ENCODE results near the gene MAP1LC3B2. TPM values are rescaled to one million over a fixed set of nuclear protein-coding genes. Genes with fewer than 3 reads are reported as not detected.

MAP1LC3B2 gene
- polyA plus RNA-seq, 1 of the 3 experiments (the other 2 are of a cell fraction) = 0.76 TPM

GRCh38 chr12:116513944-116514343 is 45.2 kb upstream of the MAP1LC3B2 start:
- Histone ChIP-seq H2AFZ (ENCODE audit: low read depth) (no peak overlapping the region), H4K20me1 (ENCODE audit: insufficient read depth) (no peaks in the 10 kb centered on the region), H3K9me3 (no peaks in the 10 kb centered on the region), H3K9ac (no peak overlapping the region), H3F3A (replicated peaks; ENCODE audit: insufficient read depth) (no peaks in the 10 kb centered on the region), H3K27me3 (ENCODE audit: insufficient read depth) (no peaks in the 10 kb centered on the region), H3K9me2 (no peaks in the 10 kb centered on the region), H3K79me2 (ENCODE audit: insufficient read depth) (no peaks in the 10 kb centered on the region), H3K4me1 (ENCODE audit: control insufficient read depth in 1 of 2, insufficient read depth in 2 of 2, low read depth in 1 of 2, low read length in 1 of 2) (no peaks in the 10 kb centered on the region), H3K27ac (ENCODE audit: low read depth in 2 of 2, low read length in 1 of 2) (no peak overlapping the region), H3K4me2 (no peak overlapping the region), H3K4me3 (ENCODE audit: low read depth in 2 of 2, low read length in 1 of 2) (no peak overlapping the region), H3K36me3 (replicated peaks in 1 of 2; ENCODE audit: control insufficient read depth in 1 of 2, insufficient read depth in 2 of 2, low read length in 1 of 2) (no peaks in the 10 kb centered on the region)
- 82% methylated on average over 8 of the region's 8 CpGs for WGBS (ENCODE audit: low lambda C conversion rate)
- DNase-seq = no peak
- TF ChIP-seq NRF1 (IDR thresholded peaks at IDR 0.05; ENCODE audit: low read depth, low read length) (no peak), POLR2AphosphoS5 (IDR thresholded peaks at IDR 0.05; ENCODE audit: low read depth, low read length) (no peak), IRF3 (IDR thresholded peaks at IDR 0.05; ENCODE audit: low read depth, low read length) (no peak), TAF1 (IDR thresholded peaks at IDR 0.05; ENCODE audit: borderline replicate concordance, low read depth, low read length) (no peak), FOSL2 (IDR thresholded peaks at IDR 0.05; ENCODE audit: borderline replicate concordance, low read depth) (no peak), FOXJ3 (CRISPR knock-in tag; IDR thresholded peaks at IDR 0.05) (no peak), GABPA (IDR thresholded peaks at IDR 0.05; ENCODE audit: low read depth) (no peak), EZH2phosphoT487 (IDR thresholded peaks at IDR 0.05; ENCODE audit: borderline replicate concordance, low read depth) (no peak), NFIC (IDR thresholded peaks at IDR 0.05; ENCODE audit: borderline replicate concordance) (no peak), RCOR1 (IDR thresholded peaks at IDR 0.05; ENCODE audit: low read length) (no peak)
- ChIA-PET POLR2A (no interaction called here), CTCF (no interaction called here)

- H3K4me1 ChIP-seq (ENCODE audit: control insufficient read depth in 1 of 2, insufficient read depth in 2 of 2, low read depth in 1 of 2, low read length in 1 of 2) = peaks cover under 1 to 1% of the 10 kb centered on the region in 2 experiments; a peak in 2 of 4 replicates
- H3K36me3 ChIP-seq (replicated peaks in 1 of 2; ENCODE audit: control insufficient read depth in 1 of 2, insufficient read depth in 2 of 2, low read length in 1 of 2) = no peaks in the 10 kb centered on the region
- H3K27me3 ChIP-seq (ENCODE audit: insufficient read depth) = no peaks in the 10 kb centered on the region
- DNase-seq = no peak
- TF ChIP-seq JUND (IDR thresholded peaks at IDR 0.05) (no peak), MEF2A (IDR thresholded peaks at IDR 0.05; ENCODE audit: borderline replicate concordance, low read depth) (no peak), YY1 (IDR thresholded peaks at IDR 0.05; ENCODE audit: low read depth) (no peak)
- no peak overlapping the region for H3K4me2 ChIP-seq
- no peaks in the 10 kb centered on the region for H3K9me3 ChIP-seq
- H3F3A ChIP-seq (replicated peaks; ENCODE audit: insufficient read depth) = peaks cover 1% of the 10 kb centered on the region
- H3K27ac ChIP-seq (ENCODE audit: low read depth in 2 of 2, low read length in 1 of 2) = no peak overlapping the region
- POLR2A ChIA-PET = no interaction called here
- H3K9ac ChIP-seq = no peak overlapping the region
- WGBS (ENCODE audit: low lambda C conversion rate) = 92% methylated on average over 4 of the region's 4 CpGs
- no peaks in the 10 kb centered on the region for H3K9me2 ChIP-seq
- CTCF ChIA-PET = no interaction called here
- H4K20me1 ChIP-seq (ENCODE audit: insufficient read depth) = no peaks in the 10 kb centered on the region
- no peak overlapping the region for H2AFZ ChIP-seq (ENCODE audit: low read depth)
- H3K4me3 ChIP-seq (ENCODE audit: low read depth in 2 of 2, low read length in 1 of 2) = no peak overlapping the region
- H3K79me2 ChIP-seq (ENCODE audit: insufficient read depth) = no peaks in the 10 kb centered on the region
Measured at GRCh38 chr12:116515684-116516083, 43.5 kb upstream of the MAP1LC3B2 start.

GRCh38 chr12:116516657-116517056 is 42.5 kb upstream of the MAP1LC3B2 start:
- Histone ChIP-seq H3K4me1 (ENCODE audit: control insufficient read depth in 1 of 2, insufficient read depth in 2 of 2, low read depth in 1 of 2, low read length in 1 of 2) (peaks cover 10% of the 10 kb centered on the region in 2 experiments; a peak in 3 of 4 replicates), H3K4me3 (ENCODE audit: low read depth in 2 of 2, low read length in 1 of 2) (no peak overlapping the region), H3K36me3 (replicated peaks in 1 of 2; ENCODE audit: control insufficient read depth in 1 of 2, insufficient read depth in 2 of 2, low read length in 1 of 2) (no peaks in the 10 kb centered on the region), H3K79me2 (ENCODE audit: insufficient read depth) (no peaks in the 10 kb centered on the region), H3F3A (replicated peaks; ENCODE audit: insufficient read depth) (peaks cover 10% of the 10 kb centered on the region), H3K27ac (ENCODE audit: low read depth in 2 of 2, low read length in 1 of 2) (no peak overlapping the region), H4K20me1 (ENCODE audit: insufficient read depth) (no peaks in the 10 kb centered on the region), H3K9ac (no peak overlapping the region), H3K9me3 (no peaks in the 10 kb centered on the region), H2AFZ (ENCODE audit: low read depth) (no peak overlapping the region), H3K9me2 (no peaks in the 10 kb centered on the region), H3K4me2 (no peak overlapping the region), H3K27me3 (ENCODE audit: insufficient read depth) (no peaks in the 10 kb centered on the region)
- no peak for DNase-seq
- CTCF ChIA-PET = no interaction called here
- WGBS (ENCODE audit: low lambda C conversion rate) = 88% methylated on average over 4 of the region's 11 CpGs
- POLR2A ChIA-PET = no interaction called here
- no peak for TF ChIP-seq USF2 (IDR thresholded peaks at IDR 0.05; ENCODE audit: borderline replicate concordance, low read depth, low read length)
- TF ChIP-seq ZBTB33 (IDR thresholded peaks at IDR 0.05; ENCODE audit: borderline replicate concordance, low read depth) = no peak
- no peak for TF ChIP-seq JUND (IDR thresholded peaks at IDR 0.05)
- no peak for TF ChIP-seq FOXJ3 (CRISPR knock-in tag; IDR thresholded peaks at IDR 0.05)
- no peak for TF ChIP-seq YY1 (IDR thresholded peaks at IDR 0.05; ENCODE audit: low read depth)
- TF ChIP-seq PBX3 (IDR thresholded peaks at IDR 0.05) = no peak
- no peak for TF ChIP-seq NRF1 (IDR thresholded peaks at IDR 0.05; ENCODE audit: low read depth, low read length)
- TF ChIP-seq SIN3A (IDR thresholded peaks at IDR 0.05; ENCODE audit: borderline replicate concordance, low read depth, low read length) = no peak
- TF ChIP-seq ELF1 (IDR thresholded peaks at IDR 0.05) = no peak
- no peak for TF ChIP-seq MAX (IDR thresholded peaks at IDR 0.05; ENCODE audit: low read depth)

Data from SK-N-SH (cell line).